A673 (cell line): ENCODE results near the gene SNX10.

Experiments used
- CTCF ChIP-seq: fragments of 300-800, 200-600 bp; sonication (generic); conservative IDR thresholded peaks from 2 replicates; pipeline ENCODE4 v1.5.1; 2017; ENCODE audit warnings: low read depth, mild to moderate bottlenecking, antibody characterized with exemption, low read length, moderate library complexity, mixed read lengths
- EZH2 ChIP-seq: fragments of 200-600 bp; sonication (generic); IDR thresholded peaks from 2 replicates; pipeline ENCODE4 v1.6.1; 2017; ENCODE audit warnings: borderline replicate concordance, low read depth, mild to moderate bottlenecking, mixed read lengths, antibody characterized with exemption, low read length; ENCODE audit not compliant: poor library complexity, severe bottlenecking

- TF ChIP-seq EZH2 (no peak), CTCF (no peak)
These were observed 52.2 kb downstream of the SNX10 start for GRCh38 chr7:26343837-26344236.
